Fibroblast of upper back skin (primary cell): ENCODE results near the gene CRMP1.

Experiments used
- DNase-seq: peaks from one replicate; pipeline ENCODE4 v3.0.0-alpha.2; 2013

The CRMP1 gene

DNA sequence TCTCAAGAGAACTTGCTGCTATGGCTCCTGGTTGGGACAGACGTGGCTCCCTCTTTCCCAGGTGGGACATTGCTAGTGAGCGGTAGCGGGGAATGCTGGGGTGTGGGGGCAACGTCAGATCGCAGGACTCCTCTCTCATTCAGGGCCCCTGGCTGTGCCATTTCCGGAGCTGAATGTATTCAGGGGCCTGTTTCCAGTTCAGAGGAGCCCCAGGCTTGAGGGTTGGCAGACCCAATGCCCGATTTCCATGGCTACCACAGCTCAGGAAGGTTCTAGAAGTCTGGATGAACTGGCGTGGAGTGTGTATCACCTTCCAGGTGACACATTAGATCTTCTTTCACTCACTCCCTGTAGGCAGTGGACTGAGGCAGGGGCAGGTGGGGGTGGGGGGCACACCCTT lies 26.2 kb upstream of the CRMP1 start:
- no peak for DNase-seq

DNA sequence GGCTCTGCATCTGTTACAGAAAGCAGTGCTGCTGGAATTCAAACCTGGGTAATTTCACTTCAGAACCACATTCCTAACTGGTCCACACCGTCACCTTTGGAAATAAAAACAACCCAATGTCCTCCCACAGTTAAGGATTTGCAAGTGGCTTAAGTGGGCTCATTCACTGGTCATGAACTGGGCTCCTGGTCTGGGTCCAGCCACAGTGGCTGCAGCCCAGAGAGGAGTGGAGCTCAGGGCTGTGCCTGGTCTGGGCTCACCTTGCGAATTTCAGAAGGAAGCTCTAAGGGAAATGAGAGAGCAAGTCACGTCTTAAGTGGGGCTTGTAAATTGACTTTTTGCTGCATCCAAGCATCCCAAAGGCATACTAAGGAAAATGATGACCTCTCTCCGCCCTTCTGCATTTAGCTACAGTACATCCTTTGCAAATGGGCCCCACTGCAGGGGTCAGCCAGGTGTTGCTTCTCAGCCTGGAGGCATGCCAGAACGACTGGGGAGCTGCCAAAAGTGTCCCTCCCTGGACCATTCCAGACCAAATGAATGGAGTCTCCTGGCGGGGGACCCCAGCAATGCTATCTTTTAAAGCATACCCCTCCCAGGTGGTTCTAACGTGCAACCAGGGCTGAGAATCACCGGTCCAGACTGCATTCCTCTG lies 25.6 kb upstream of the CRMP1 start:
- DNase-seq = no peak

DNA sequence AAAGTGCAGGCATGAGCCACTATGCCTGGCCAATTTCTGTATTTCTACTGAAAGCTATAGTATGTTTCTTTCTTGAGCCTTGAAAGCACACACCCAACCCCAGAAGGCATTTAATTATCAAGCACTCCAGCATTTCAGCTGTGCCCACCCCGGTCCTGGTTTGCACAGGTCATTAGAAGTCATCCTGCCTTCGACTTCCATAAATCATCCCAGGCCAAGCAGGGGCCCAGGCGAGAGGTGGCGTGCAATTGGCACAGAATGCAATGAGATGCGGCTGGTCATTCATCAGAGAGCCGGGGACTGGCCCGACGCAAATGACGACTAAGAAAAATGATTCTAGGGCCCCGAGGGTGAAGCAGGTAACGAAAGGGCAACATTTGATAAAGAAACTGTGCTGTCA lies 24.8 kb upstream of the CRMP1 start:
- DNase-seq = no peak

DNA sequence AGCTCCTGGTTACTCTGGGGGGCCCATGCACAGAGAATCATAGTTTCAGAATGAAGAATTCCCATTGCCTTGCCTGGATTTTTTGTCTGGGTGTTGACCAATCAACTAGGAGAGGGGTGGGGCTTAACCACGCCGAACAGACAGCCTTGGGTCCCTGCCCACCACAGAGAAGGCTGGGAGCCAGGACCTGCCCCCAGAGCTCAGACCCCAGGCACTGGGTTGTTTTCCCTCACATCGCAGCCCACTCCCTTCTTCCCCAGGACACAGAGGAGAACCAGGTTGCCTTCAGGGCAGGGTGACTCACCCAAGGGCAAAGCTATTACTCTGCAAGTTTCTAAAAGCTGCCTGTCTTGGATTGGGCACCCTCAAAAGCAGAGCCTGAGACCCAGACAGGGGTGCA lies 23.3 kb upstream of the CRMP1 start:
- no peak for DNase-seq

DNA sequence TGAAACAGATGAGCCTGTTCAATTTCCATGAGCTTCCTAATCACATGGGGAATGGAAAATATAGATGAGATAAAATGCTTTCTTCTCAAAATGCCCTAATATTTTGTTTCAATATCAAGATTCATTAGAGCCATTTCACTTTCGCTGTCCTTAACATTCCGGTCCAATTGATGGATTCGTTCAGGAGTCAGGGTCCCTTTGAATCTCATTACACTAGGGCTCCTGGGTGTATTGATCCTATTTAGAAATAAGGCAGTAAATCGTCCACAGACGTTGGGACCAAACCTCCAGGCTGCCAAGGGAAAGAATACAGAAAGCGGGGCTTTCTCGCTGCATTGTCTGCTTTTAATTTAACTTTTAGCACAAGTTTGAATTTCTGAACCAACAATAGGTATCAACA lies 20.6 kb upstream of the CRMP1 start:
- no peak for DNase-seq

DNA sequence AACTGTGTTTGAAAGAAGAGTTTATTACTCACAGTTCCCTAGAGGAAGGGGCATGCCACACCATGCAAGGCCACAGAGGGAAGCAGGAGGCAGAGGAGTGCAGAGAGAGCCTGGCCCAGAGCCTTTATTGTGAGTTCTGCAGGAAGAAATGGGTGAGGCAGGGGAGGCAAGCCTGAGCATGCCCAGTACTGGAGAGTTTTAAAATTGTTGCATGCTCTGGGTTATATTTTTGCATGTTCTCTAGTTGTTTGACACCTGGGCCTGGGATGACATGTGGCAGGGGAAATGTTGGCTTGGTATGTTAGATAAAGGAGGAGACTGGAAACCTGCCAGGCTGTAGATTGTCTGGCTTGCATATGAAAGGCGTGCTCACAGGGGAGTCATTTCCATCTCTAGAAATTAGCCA lies 19.7 kb upstream of the CRMP1 start:
- no peak for DNase-seq

DNA sequence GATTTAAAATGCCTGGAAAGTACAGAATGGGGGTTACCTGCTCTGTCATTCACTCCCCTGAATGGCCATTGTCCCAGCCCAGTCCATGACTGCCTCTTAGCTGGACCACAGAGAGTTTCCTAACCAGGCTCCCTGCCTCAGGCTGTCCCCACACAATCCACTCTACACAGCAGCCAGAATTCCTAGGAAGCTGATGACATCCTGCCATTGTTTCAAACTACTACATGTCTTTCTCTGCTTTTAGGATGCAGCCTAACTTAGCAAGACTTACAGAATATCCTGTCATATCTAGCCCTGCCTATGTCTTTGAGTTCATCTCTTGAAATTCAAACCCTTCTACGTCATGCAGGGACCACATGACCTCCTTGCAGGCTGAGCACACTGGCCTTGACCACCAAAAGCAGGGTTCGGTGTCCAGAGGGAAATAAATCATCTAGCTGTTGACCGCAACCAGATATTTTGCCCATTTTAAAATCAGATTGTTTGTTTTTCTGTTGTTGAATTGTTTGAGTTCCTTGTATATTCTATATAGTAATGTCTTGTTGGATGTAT lies 16.1 kb upstream of the CRMP1 start:
- no peak for DNase-seq

DNA sequence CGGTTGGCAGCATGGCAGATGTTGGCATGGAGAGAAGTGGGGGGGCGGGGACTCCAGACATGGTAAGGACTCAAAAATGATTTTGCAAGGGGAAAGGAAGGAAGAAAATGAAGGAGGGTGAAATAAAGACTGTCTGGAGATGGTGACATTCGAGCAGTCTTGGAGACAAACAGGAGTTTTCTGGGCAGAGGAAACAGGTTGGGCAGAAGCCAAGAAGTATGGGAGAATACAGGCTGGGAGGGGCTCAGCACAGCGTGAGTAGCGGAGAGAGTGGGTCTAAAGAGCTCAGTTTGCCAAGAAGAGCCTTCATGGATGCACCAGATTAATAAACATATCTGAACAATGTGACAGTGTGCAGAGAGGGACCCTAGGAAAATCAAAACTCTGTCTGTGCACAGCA lies 13.3 kb upstream of the CRMP1 start:
- no peak for DNase-seq

DNA sequence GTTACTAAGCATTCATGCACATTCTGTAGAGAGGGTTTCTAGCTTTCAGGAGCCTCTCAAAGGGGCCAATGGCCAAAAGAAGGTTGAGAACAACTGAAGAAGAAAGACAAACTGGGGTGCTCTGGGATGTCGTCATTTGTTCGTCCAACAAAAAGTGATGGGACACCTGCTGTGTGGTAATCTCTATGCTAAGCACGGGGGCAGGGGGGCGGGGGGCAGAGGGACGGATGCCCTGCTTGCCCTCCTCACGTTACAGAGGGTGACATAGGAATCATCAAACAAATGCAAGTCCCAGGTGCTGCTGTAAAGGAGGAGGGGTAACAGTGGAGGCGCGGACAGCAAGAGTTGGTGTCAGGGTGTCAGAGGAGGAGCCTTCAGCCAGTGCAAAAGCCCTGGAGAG lies 12.8 kb upstream of the CRMP1 start:
- no peak for DNase-seq

DNA sequence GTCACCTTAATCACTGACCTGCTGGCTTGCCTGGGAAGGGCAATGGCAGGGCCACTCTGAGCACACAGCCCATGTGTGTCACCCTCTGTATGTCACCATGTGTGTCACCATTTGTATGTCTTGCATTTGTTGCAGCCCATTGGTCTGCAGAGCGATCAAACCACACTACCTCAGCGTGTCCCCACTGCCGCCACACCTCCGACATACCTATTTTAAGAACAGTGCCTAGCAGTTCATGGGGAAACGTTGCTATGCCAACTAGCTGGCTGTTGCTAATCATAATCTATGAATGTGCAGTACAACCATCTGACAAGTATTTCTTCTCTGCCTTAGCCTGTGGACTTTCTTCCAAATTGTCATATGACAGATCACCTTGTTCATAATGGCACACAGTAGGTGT lies 8.0 kb upstream of the CRMP1 start:
- no peak for DNase-seq

DNA sequence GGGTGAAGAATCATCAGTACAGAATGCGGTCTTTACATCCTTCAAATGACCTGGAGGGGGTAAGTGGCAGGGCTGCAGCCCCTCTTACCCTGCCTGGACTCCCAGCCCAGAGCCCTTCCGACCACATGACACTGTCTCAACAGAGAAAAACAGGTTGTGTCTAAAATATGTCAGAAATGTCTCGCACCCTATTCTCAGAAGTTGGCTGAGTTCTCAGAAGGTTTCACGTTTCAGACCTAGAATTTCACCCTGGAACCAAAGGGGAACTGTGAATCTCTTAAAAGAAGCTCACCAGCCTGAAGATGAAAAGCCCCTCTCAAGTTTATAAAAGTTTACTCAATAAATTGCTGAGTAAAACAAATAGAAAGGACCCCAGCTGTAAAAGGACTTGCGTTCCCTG lies 7.0 kb upstream of the CRMP1 start:
- DNase-seq = no peak

DNA sequence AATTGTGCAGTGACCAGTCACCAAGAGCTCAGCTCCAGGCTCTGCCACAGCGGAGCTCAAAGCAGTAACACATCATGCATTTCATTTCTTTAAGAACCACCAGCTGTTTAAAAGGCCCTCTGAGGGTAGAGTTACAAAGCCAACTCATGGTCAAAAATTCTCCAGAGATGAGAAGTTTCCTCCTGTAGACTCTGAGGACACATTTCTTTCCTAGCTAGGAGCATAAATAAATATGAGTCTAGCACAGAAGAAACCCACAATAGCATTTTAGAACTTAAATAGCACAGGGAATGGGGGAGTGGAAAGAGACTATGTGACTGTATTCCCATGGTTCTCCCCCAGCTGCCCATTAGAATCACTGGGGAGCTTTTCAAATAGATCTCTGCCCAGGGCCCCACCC lies 6.5 kb upstream of the CRMP1 start:
- no peak for DNase-seq

DNA sequence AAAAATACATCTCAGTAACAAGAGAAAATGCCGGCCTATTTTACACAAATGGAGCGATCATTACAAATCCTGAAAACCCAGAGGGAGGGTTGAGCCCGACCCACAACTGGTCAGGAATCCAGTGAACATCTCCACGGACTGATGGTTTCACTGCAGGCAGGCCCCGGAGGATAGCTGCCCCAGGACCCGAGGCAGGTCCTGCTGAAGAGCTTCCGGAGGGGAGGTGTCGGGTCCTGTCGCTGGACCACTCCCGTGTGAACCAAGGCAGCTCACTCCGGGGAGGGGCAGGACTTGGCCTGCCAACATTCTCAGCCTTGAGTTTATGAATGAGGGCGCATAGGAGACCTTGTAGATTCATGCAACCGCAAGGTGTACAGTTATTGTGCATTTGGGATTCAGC lies 4.8 kb upstream of the CRMP1 start:
- DNase-seq = no peak

DNA sequence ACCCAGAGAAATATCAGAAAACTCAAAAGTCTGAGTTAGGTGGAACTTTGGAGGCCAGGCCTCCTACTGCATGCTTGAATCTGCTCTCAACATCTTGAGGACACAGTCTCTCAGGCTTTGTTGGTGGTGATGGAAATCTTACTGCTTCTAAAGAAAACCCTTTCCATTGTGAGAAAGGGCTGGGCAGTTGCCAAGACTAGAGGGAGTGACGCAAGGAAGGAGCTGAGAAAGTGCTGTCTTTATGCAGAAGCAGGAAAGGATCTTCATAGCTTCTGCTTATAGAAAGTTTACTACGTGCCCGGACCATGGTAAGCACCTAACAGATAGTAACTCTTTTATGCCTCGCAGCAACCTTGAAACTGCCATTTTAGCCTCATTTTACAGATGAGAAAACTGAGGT lies 2.4 kb upstream of the CRMP1 start:
- DNase-seq = no peak

DNA sequence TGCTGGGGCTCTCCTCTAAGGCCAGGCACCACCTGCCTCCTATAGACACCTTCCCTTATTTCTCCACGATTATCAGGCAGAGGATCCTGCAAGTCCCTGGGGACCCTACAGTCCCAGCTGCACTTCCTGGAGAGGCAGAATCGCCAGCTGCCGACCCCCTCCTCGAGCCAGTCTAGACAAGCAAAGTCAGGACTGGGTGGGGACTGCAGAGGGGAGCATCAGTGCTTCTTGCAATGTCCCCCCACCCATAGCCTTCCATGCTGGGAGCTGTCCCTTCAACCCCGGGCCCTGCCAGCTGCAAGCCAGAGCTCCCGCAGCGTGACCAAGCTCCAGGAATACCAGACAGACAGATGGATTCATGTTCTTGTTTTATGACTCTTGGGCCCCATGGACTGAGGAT lies 1.4 kb upstream of the CRMP1 start:
- DNase-seq = no peak

DNA sequence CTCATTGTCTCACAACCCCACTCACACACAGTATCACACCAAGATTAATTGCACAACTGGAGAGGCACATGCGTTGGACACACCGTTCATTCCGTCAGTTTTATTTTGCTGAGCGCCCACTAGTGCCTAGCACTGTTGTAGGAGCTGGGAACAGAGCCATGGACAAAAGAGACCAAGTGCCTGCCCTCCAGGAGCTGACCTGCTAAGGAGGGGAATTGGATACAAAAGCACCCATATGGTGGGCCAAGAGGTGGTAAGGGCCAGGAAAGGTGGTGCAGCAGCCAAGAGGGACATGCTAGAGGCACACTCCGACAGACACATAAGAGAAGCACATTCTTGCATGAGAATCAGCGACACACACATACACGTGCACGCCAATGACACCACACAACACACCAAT lies 705 bp upstream of the CRMP1 start:
- no peak for DNase-seq

DNA sequence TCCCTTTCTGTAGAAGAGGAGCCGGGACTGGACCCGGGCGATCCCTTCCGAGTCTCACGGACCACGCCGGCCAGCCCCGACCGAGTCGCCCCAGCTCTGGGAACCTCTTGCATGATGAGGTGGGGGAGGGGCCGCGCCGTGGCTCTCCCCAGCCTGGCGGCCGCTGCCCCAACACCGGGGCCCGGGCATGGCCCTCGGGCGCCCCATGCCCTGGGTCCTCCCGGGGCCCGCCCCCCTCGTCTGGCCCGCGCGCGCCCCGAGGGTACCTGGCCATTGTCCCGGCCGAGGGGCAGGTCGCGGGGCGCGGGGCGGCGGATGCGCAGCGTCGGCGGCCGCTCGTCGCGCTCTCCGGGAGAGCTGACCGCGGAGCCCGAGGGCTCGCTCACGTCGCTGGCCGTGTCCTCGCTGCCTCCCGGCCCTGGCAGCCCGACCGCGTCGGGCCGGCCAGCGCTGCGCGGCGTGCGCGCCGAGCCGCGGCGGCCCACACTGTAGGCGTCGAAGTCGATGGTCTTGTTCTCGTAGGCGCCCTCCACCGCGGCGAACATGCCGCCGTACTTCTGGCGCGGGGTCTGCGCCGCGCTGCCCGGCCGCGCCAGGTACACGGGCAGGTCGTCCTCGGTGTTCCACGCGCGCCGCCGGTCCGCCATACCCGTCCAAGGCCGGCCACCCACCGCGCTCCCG lies 423 bp downstream of the CRMP1 start:
- no peak for DNase-seq

DNA sequence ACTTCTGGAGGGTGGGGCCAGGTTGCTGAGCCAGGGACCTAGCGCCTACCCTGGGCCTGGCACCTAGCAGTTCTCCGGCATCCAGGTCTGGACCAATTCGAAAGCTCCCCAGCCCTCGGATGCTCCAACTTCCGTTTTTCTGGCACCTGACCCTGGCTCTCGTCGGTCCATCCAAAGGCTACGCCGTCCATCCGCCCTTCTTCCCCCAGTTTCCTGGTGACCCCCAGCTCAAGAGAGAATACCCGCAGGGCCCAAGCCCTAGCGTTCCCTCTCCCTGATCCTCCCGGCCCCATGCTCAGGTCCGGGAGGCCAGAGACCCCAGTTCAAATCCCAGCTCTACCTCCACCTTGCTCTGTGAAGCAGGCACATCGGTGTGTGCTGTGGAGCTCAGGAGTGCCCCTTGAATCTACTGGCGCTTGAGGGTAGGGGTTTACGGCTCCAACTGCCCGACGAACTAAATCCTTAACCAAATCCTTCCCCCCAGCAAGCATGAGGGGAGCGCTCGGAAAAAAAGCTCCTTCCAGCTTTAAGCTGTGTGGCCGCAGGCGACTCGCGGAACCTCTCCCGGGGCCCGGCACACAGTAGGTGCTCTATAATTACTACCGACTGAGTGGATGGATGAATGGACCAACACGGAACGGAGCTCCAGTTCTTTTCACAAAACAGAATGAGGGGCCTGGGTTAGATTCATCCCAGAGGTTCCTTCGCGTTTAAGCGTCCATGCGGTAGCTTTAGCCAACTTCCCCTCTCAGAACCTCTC lies 1.1 kb downstream of the CRMP1 start:
- DNase-seq = no peak

DNA sequence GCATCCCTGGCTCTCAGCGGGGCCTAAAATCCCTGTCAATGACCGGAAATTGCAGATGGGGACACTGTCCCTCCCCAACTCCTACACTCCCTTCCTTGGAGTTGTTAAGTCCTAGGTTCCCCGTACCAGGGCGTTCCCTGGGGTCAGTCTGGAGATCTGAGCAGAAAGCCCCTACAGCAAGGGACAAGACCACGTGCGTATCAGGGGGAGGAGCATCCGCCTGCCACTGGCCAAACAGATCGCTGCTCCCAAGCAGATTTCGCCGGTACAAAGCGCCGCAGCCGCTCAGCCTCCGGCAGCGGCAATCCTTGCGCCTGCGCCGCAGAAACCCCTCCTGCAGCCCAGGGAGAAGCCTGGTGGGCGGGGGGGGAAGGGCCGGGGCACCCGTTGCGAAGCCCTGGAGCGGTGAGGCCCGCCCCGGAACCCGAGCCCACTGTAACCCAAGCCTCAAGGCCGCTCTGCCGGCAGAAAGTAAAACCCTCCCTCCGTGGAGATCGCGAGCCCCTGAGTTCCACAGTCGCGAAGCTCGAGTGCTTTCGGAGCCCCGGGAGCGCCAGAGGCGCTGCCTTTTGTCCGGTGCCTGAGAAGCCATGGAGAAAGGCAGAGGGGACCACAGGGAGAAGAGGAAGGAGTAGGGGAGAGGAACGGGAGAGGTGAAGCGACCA lies 2.7 kb downstream of the CRMP1 start:
- no peak for DNase-seq

DNA sequence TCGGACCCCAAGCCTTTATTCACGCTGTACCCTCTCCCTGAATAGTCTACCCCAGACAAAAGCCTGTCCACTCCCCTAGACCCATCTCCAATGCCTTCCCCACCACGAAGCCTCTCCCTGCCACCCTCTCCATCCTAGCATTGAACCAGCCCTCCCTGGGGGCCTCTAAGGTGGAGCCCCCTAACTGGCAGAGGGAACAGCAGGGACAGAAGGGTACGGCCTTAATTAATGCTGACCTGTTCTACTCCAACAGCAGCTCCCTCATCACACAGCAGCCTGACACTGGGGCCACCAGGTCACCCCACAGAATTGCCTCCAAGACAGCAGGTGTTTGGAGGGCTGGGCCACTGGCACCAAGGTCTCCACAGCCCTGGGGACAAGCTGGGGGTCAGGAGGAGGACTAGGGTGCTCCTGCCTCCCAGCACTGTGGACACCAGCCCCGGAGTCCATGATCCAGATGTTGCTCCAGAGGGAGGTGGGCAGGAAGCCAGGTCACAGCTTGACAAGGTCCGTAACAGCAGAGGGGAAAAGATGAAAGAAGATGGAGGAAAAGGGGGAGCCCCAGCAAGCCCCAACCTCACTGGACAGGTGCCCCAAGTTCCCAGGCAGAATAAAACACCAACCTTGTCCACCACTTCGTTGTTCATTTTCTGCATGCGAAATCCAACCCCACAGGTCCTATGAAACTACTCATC lies 3.7 kb downstream of the CRMP1 start:
- no peak for DNase-seq

DNA sequence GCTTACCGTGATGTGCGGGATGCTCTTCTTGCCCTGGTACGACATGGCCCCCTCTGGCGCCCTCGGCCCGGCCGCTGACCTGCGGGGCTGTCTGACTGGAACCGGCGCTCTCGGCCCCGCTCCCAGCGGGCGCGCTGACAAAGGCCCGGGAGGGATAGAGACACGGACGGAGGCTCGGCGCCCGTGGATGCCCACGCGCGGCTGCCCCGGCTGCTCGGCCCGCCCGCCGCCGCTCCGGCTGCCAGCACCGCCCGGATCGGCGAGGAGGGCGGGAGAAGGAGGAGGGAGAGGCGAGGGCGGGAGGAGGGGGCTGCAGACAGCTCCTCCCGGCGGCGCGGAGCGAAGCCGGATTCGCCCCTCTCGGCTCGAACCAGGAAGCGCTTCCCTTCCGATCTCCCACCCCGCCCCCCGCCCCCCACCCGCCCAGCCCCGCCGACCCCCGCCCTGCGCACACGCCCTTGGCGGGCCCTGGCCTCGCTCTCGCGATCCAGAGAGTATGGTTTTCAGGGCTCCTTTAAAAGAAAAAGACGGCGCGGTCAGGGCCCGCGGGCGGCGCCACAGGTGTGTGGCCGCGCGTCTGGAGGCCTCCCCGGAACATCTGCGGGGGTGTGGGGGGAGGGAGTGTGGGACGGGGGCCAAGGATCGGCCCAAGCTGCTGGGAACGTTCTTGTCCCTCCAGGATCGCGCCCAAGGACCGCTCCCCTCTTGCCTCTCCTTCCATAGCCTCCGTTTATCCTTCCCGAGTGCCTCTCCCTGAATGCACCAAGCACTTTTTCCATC lies 4.5 kb downstream of the CRMP1 start:
- no peak for DNase-seq
